ENCODE measurements around the gene KRTAP5-9.
"Not testable (repeated sequence)": the region's sequence is repeated elsewhere in the genome, so short reads cannot be mapped to it uniquely, and the experiment has no call there.

Gene KRTAP5-9

DNA sequence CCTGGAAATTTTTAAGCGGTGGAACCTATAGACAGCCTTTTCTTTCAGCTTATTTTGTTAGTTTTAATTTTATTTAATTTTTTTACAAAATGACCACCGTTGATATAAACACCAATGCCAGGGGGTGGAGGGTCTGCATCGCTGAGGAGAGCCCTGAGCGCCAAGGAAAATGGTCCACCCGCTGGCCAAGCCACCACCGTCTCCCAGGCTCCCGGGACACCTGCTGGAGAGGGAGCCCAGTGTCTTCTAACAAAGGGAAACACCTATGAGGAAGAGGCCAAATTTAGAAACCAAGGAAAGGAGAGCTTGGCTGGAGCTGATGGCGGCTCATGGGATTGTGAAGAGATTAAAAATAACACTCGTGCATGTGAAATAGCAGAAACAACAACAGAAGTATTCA lies 10.7 kb upstream of the KRTAP5-9 start:
- no peak for DNase-seq (ENCODE audit: extremely low read depth, low read depth)
- TF ChIP-seq, protein P1, sequence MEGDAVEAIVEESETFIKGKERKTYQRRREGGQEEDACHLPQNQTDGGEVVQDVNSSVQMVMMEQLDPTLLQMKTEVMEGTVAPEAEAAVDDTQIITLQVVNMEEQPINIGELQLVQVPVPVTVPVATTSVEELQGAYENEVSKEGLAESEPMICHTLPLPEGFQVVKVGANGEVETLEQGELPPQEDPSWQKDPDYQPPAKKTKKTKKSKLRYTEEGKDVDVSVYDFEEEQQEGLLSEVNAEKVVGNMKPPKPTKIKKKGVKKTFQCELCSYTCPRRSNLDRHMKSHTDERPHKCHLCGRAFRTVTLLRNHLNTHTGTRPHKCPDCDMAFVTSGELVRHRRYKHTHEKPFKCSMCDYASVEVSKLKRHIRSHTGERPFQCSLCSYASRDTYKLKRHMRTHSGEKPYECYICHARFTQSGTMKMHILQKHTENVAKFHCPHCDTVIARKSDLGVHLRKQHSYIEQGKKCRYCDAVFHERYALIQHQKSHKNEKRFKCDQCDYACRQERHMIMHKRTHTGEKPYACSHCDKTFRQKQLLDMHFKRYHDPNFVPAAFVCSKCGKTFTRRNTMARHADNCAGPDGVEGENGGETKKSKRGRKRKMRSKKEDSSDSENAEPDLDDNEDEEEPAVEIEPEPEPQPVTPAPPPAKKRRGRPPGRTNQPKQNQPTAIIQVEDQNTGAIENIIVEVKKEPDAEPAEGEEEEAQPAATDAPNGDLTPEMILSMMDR (IDR thresholded peaks at IDR 0.05; ENCODE audit: low read depth, low read length), result no peak

DNA sequence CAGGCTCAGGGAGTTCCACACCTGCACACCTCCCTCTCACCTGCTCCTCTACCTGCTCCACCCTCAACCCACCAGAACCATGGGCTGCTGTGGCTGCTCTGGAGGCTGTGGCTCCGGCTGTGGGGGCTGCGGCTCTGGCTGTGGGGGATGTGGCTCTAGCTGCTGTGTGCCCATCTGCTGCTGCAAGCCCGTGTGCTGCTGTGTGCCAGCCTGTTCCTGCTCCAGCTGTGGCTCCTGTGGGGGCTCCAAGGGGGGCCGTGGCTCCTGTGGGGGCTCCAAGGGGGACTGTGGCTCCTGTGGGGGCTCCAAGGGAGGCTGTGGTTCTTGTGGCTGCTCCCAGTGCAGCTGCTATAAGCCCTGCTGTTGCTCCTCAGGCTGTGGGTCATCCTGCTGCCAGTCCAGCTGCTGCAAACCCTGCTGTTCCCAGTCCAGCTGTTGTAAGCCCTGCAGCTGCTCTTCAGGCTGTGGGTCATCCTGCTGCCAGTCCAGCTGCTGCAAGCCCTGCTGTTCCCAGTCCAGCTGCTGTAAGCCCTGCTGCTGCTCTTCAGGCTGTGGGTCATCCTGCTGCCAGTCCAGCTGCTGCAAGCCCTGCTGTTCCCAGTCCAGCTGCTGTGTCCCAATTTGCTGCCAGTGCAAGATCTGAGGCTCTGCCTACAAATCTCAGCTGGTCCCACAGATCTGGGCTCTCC lies 10.1 kb upstream of the KRTAP5-9 start, which contains the start of gene KRTAP5-8:
Gene KRTAP5-8, plus strand, starts transcription at position 49 of the 689 bp plus-strand sequence. Its CDS starts 31 bp downstream, at position 80.
- DNase-seq (ENCODE audit: extremely low read depth, low read depth), result not testable (repeated sequence)

DNA sequence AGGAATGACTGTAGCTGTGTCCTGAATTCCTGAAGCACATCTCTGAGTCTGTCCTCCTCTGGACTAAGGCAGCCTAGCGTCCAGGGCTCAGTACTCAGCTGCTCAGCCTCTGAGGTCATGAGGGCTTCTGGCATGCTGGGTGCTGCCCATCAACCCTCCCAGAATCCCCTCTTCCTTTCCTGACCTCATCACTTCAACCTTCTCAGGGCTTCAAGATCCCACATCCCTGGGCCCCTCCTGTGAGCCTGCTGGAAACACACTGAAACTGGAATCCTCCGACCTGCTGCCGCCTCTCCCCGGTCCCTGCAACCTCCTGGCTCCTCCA lies 9.6 kb upstream of the KRTAP5-9 start:
- TF ChIP-seq, protein P1 (IDR thresholded peaks at IDR 0.05; ENCODE audit: low read depth, low read length), result no peak
- DNase-seq (ENCODE audit: extremely low read depth, low read depth), result no peak

DNA sequence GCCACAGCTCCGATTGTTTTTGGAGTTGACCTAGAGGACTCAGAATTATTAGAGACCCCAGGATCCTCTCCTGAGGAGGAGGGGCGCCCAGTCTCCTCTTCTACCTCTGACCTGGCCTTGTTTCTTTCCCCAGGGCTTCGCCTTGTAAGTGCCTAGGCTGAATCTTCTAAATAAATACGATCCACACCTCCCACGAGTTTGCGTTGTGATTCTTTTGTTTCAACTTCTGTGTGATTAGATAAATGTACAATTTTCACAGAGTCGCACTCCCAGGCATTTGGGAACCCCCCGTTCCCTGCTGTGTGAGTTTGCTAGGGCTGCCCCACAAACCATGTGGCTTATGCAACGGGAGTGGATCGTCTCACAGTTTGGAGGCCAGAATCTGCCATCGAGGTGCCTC lies 9.2 kb upstream of the KRTAP5-9 start:
- DNase-seq (ENCODE audit: extremely low read depth, low read depth), result no peak
- TF ChIP-seq, protein P1 (IDR thresholded peaks at IDR 0.05; ENCODE audit: low read depth, low read length), result no peak

DNA sequence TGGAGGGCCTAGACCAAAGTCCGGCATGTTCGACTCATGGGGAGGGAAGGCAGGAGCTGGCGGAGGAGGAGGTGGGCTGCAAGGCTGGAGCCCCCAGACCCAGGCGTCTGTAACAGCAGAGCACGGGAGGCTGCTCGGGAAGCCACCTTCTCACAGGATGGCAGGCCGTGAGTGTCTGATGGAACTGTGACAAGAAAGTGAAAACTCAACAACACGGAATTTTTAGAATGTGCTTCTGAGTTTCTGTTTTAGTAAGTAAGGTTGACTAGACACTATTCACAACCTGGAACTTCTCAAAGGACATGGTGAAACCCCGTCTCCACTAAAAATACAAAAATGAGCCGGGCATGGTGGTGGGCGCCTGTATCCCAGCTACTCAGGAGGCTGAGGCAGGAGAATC lies 8.2 kb upstream of the KRTAP5-9 start:
- not testable (repeated sequence) for DNase-seq (ENCODE audit: extremely low read depth, low read depth)

DNA sequence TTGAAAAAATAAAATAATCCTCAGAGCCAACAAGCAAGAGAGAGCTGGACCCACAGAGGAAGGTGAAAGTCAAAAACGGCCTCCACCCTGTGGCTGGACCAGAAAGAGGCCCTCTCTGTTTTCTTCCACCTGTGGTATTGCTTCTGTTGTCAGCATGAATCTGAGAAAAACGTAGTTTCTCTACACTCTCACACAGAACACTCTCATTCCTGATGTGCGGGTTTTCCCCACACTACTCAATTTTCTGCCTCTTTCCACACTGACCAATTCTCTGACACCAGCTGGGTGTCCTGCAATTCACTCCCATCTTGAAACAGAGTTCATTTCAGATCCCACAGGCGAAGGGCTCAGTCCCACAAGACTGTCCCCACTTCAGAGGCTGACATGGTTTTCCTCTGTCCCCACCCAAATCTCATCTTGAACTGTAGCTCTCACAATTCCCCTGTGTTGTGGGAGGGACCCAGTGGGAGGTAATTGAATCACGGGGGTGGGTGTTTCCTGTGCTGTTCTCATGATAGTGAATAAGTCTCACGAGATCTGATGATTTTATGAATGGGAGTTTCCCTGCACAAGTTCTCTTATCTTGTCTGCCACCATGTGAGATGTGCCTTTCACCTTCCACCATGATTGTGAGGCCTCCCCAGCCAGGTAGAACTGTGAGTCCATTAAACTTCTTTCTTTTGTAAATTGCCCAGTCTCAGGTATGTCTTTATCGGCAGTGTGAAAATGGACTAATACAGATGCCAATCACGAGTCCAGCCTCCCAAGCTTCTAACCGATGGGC lies 7.5 kb upstream of the KRTAP5-9 start:
- not testable (repeated sequence) for DNase-seq (ENCODE audit: extremely low read depth, low read depth)

DNA sequence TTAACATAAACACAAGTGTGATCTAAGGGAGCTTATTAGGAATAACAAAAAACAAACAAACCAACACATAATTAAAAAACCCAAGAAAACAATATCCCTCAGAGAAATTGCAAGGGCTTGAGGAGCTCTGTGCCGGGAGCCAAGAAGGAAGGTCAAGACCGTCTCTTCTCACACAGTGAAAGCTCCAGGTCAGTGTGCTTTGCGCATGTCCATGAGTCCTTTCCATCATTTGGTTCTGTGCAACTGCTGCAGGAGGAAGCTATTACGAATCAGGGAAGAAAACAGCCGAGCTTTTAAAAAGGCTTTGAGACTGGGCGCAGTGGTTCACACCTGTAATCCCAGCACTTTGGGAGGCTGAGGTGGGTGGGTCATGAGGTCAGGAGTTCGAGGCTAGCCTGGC lies 5.8 kb upstream of the KRTAP5-9 start:
- TF ChIP-seq, protein P1 (IDR thresholded peaks at IDR 0.05; ENCODE audit: low read depth, low read length), result no peak
- DNase-seq (ENCODE audit: extremely low read depth, low read depth), result no peak

DNA sequence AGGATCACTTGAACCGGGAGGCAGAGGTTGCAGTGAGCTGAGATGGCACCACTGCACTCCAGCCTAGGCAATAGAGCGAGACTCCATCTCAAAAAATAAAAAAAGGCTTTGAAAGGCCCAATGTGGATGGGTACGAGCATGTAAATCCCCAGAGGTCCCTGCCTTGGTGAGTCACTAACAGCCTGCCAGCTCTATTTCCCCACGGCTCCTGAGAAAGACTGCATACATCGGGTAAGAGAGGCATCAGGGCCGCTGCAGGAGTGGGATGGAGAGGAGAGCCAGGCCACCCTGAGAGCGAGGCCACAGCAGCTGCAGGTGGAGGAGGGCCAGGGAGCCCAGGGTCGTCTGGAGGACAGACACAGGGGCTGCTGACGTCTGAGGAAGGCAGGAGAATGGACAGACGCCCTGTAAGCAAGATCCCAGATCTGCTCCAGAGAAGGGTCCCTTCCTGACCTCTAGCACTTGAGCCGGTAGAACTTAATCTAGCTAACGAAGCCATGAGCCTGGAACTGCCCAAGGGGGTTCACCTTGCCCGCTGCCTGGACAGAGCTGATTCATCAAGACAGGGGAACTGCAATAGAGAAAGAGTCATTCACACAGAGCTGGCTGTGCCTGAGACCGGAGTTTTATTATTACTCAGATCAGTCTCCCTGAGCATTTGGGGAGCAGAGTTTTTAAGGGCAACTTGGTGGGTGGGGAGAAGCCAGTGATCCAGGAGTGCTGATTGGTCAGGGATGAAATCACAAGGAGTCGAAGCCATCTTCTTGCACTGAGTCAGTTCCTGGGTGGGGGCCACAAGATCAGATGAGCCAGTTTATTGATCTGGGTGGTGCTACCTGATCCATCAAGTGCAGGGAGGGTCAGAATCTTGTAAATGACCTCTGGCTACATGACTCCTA lies 5.1 kb upstream of the KRTAP5-9 start:
- TF ChIP-seq, protein P1 (IDR thresholded peaks at IDR 0.05; ENCODE audit: low read depth, low read length), result no peak

More for the DNA sequence above, 5.1 kb upstream of the KRTAP5-9 start:
- DNase-seq (ENCODE audit: extremely low read depth, low read depth), result no peak

Data from AG09319 (cell line).